Lower leg skin (tissue), 3 donors: ENCODE data around the gene KLK8.

Source experiments
- CTCF ChIP-seq, 3 donors: fragments of 450-650 bp; IDR thresholded peaks; one replicate each; pipeline ENCODE4 v1.5.1; 2016; ENCODE audit warnings: antibody characterized with exemption in 3 of 3, mild to moderate bottlenecking in 3 of 3, moderate library complexity in 2 of 3
- POLR2A ChIP-seq, 2 donors: fragments of 450-650 bp; IDR thresholded peaks; one replicate each; pipeline ENCODE4 v1.6.1; 2016 to 2017; ENCODE audit warnings: antibody characterized with exemption in 2 of 2, mild to moderate bottlenecking in 1 of 2, moderate library complexity in 1 of 2

- TF ChIP-seq CTCF (IDR thresholded peaks at IDR 0.05) (no peak), POLR2A (IDR thresholded peaks at IDR 0.05) (no peak)
Measured at GRCh38 chr19:51001515-51001914, at the start of gene KLK8.
